Body of pancreas (tissue), 4 donors: ENCODE results near the gene LEFTY1. TPM values are rescaled to one million over a fixed set of nuclear protein-coding genes. Genes with fewer than 3 reads are reported as not detected.
A peak's percentile ranks its signal among the peaks of the same experiment; 100 is the strongest.
"Not testable (repeated sequence)": the region's sequence is repeated elsewhere in the genome, so short reads cannot be mapped to it uniquely, and the experiment has no call there.

ENCODE experiments used
- ATAC-seq: fragments of 150-250 bp; one replicate; pipeline ENCODE4 v1.9.1; 2016
- DNase-seq, 4 donors: peaks; one replicate each; pipeline ENCODE4 v3.0.0-alpha.2; 2019
- H3K27ac ChIP-seq, 4 donors: fragments of 200-600 bp; sonication (generic); 1 replicate in 3 of 4; 2 replicates in 1 of 4; pipeline versions ENCODE4 v1.5.1 to v1.6.1; 2016 to 2019; ENCODE audit warnings: mild to moderate bottlenecking in 1 of 4, mixed read lengths in 1 of 4, moderate library complexity in 1 of 4
- H3K27me3 ChIP-seq, 2 donors: fragments of 200-600 bp; sonication (generic); one replicate each; pipeline ENCODE4 v1.6.0; 2016; ENCODE audit warnings: mild to moderate bottlenecking in 1 of 2
- H3K36me3 ChIP-seq, 2 donors: fragments of 200-600 bp; sonication (generic); replicated peaks in 1 of 2; 2 replicates each; pipeline ENCODE4 v1.5.1; 2016; ENCODE audit warnings: low read depth in 2 of 2; ENCODE audit not compliant: insufficient read depth in 1 of 2
- H3K4me1 ChIP-seq: fragments of 200-600 bp; sonication (generic); one replicate; pipeline ENCODE4 v1.6.0; 2016
- H3K4me3 ChIP-seq, 2 donors: fragments of 200-600 bp; sonication (generic); 1 replicate in 1 of 2; 2 replicates in 1 of 2; pipeline ENCODE4 v1.5.1; 2016 to 2019
- H3K9me3 ChIP-seq, 3 donors: fragments of 200-600 bp; sonication (generic); 1 replicate in 2 of 3; 2 replicates in 1 of 3; pipeline ENCODE4 v1.5.1; 2016
- POLR2A ChIP-seq, 3 donors: fragments of 450-650 bp; IDR thresholded peaks; one replicate each; pipeline ENCODE4 v1.6.1; 2016; ENCODE audit warnings: antibody characterized with exemption in 3 of 3, mild to moderate bottlenecking in 2 of 3
- WGBS, 2 donors: methylation state at CpG; one replicate each; pipeline ENCODE4 v1.1.5; 2017; 5-methylcytosine and 5-hydroxymethylcytosine counted together
- intact Hi-C: fragments of 100-400 bp; cut with DNase I; formaldehyde crosslinking; loops from one replicate; pipeline ENCODE4 v1.15.1; 2023
- total RNA-seq, 2 donors: library from RNA; depleted of rRNA; stranded (reverse); fragments of >200 nt; gene quantifications; one replicate each; pipeline ENCODE4 v1.1.0, GENCODE V29; 2016
- TF ChIP-seq, protein P1 (sequence below), 7 experiments: fragments of 450-650 bp in 4 of 7; fragments of 200-600 bp in 3 of 7; sonication (generic) in 3 of 7; IDR thresholded peaks; one replicate each; pipeline ENCODE4 v1.5.1; 2016 to 2019; ENCODE audit warnings: antibody characterized with exemption in 7 of 7

Gene LEFTY1, protein sequence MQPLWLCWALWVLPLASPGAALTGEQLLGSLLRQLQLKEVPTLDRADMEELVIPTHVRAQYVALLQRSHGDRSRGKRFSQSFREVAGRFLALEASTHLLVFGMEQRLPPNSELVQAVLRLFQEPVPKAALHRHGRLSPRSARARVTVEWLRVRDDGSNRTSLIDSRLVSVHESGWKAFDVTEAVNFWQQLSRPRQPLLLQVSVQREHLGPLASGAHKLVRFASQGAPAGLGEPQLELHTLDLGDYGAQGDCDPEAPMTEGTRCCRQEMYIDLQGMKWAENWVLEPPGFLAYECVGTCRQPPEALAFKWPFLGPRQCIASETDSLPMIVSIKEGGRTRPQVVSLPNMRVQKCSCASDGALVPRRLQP
- 100 to 1,000 TPM; 138 to 153 TPM for total RNA-seq

DNA sequence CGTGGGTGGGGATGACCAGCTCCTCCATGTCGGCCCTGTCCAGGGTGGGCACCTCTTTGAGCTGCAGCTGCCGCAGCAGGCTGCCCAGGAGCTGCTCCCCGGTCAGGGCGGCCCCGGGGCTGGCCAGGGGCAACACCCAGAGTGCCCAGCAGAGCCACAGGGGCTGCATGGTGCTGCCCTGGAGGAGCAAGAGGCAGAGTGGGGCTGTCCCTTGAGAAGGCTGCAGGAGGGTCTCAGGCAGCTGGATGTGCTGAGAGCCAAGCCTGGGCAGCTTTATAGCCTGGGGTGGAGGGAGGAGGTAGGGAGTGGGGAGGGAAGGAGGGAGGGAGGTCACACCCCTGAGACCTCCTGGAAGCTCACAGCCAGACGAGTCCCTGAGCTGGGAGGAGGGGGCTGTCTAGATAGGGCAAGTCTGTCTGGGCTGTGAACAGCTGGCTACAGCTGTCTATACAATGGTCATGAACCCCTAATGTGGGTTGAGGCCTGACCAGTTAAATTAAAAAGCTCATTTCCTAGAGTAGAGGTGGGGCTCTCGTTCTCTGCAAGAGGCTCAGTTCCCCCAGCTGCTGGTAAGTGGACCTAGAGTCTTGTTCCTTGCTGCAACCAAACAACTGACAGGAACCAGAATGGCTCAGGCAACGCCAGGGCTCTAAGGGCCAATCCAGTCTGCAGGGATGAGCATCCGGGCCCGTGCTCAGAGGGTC, at the start of gene LEFTY1:
LEFTY1 (minus strand) TSS at position 249 of the 704 bp plus-strand sequence; CDS start at position 169, 80 bp downstream.
- Histone ChIP-seq H3K4me1 (peaks cover 63% of the 10 kb centered on the region), H3K36me3 (no peaks in the 10 kb centered on the region), H3K27me3 (no peaks in the 10 kb centered on the region), H3K9me3 (no peaks in the 10 kb centered on the region), H3K4me3 (no peak within 1 kb of the TSS), H3K27ac (peak within 1 kb of the TSS; percentile 93 to 96 (median 96))
- intact Hi-C loops, result no loop called here
- 65% methylated on average over 9 of the region's 11 CpGs; no CpG with 5 or more reads in 1 of the 2 donors for WGBS, 2 donors
- TF ChIP-seq POLR2A (IDR thresholded peaks at IDR 0.05), result peak; percentile 61 to 85 (median 84)
- TF ChIP-seq, protein P1, sequence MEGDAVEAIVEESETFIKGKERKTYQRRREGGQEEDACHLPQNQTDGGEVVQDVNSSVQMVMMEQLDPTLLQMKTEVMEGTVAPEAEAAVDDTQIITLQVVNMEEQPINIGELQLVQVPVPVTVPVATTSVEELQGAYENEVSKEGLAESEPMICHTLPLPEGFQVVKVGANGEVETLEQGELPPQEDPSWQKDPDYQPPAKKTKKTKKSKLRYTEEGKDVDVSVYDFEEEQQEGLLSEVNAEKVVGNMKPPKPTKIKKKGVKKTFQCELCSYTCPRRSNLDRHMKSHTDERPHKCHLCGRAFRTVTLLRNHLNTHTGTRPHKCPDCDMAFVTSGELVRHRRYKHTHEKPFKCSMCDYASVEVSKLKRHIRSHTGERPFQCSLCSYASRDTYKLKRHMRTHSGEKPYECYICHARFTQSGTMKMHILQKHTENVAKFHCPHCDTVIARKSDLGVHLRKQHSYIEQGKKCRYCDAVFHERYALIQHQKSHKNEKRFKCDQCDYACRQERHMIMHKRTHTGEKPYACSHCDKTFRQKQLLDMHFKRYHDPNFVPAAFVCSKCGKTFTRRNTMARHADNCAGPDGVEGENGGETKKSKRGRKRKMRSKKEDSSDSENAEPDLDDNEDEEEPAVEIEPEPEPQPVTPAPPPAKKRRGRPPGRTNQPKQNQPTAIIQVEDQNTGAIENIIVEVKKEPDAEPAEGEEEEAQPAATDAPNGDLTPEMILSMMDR (IDR thresholded peaks at IDR 0.05), result no peak
- DNase-seq (peak; percentile 45 to 62 (median 52)), ATAC-seq (peak; percentile 7)

DNA sequence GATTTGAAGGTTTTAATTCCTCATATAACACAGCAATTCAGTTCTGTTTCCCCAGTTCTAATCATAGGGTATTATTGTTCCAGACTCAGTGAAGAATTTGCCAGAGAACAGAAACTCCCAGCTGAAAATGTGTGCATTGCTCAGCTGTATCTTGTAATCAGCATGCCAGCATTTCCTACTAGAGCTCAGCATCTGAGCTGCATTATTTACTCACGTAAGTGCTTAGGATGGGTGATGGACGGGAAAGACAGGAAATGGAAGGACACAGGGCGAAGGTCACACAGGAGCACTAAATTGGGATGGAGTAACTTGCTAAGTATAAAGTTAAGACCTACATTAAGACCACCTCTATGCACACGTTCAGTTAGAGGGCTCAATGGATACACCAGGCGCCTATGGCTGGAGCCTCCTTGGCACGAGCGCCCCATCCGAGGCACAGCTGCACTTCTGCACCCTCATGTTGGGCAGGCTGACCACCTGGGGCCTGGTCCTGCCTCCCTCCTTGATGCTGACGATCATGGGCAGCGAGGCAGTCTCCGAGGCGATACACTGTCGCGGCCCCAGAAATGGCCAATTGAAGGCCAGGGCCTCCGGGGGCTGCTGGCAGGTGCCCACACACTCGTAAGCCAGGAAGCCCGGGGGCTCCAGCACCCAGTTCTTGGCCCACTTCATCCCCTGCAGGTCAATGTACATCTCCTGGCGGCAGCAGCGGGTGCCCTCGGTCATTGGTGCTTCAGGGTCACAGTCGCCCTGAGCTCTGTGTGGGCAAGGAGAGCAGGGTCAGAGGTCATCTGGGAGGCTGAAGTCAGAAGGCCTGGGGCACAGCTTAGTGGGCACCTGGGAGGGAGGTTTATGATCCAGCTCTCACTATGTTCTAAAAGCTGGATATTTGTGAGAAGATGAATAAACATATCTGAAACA, 48.4 kb upstream of the LEFTY1 start:
- intact Hi-C loops, result no loop called here
- no peak overlapping the region for H3K4me3 ChIP-seq
- no peaks in the 10 kb centered on the region for H3K9me3 ChIP-seq
- ATAC-seq, result no peak
- no peak for TF ChIP-seq POLR2A (IDR thresholded peaks at IDR 0.05)
- TF ChIP-seq, protein P1 (IDR thresholded peaks at IDR 0.05), result no peak
- no peak overlapping the region for H3K27ac ChIP-seq
- 88 to 91% methylated on average over 14 to 20 of the region's 21 CpGs for WGBS, 2 donors
- H3K36me3 ChIP-seq, result no peaks in the 10 kb centered on the region
- DNase-seq, result no peak
- H3K4me1 ChIP-seq, result peaks cover 7% of the 10 kb centered on the region
- H3K27me3 ChIP-seq, result no peaks in the 10 kb centered on the region

DNA sequence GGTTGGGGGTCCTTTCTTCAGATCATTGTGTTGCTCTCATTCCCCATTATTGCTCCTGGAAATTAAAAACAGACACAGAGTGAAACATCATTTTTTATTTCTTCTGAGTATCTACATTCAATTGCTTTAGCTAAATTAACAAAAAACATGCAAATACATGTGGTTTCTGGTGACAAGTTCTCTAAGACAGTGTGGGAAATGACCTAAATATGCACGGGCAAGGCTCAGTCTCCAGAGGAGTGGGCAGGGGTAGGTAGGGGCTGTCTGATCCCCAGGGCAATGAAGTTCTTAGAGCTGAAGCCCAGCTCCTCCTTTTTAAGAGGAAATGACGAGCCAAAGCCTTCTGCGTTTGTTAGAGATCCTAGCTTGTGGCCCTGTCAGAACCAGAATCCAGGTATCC, 47.6 kb upstream of the LEFTY1 start:
- no peaks in the 10 kb centered on the region for H3K36me3 ChIP-seq
- intact Hi-C loops, result no loop called here
- no peaks in the 10 kb centered on the region for H3K27me3 ChIP-seq
- H3K4me1 ChIP-seq, result peaks cover 7% of the 10 kb centered on the region
- no peaks in the 10 kb centered on the region for H3K9me3 ChIP-seq
- TF ChIP-seq, protein P1 (IDR thresholded peaks at IDR 0.05), result no peak
- TF ChIP-seq POLR2A (IDR thresholded peaks at IDR 0.05), result no peak
- no peak overlapping the region for H3K4me3 ChIP-seq
- H3K27ac ChIP-seq, result no peak overlapping the region
- ATAC-seq, result no peak
- no peak for DNase-seq
- WGBS, 2 donors, result 64 to 67% methylated on average over 3 of the region's 3 CpGs

DNA sequence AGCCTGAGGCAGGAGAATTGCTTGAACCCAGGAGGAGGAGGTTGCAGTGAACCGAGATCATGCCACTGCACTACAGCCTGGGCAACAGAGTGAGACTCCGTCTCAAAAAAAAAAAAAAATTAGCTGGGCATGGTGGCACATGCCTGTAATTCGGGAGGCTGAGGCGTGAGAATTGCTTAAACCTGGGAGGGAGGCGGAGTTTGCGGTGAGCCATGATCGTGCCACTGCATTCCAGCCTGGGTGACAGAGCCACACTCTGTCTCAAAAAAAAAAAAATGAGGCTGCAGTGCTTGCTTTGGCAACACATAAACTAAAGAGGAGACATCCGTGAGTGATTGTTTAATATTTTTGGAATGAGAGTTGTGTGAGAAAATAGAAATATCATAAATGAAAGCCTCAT, 47.1 kb upstream of the LEFTY1 start:
- H3K36me3 ChIP-seq, ATAC-seq, H3K27ac ChIP-seq, intact Hi-C loops, H3K4me3 ChIP-seq, H3K27me3 ChIP-seq, H3K4me1 ChIP-seq, H3K9me3 ChIP-seq: not testable (repeated sequence)
- peak in 3 of 4 donors; percentile 40 to 51 (median 45) for DNase-seq
- 58 to 60% methylated on average over 8 of the region's 8 CpGs for WGBS, 2 donors

DNA sequence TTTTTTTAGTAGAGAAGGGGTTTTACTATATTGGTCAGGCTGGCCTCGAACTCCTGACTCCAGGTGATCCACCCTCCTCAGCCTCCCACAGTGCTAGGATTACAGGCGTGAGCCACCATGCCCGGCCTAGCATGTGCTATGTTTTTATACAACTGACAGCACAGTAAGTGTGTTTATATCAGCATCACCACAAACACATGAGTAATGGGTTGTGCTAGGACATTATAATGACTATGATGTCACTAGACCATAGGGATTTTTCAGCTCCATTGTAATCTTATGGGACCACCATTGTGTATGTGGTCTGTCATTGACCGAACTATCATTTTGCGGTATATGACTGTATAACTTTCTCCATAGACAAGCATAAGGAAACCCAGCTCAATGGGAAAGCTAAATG, 45.8 kb upstream of the LEFTY1 start:
- no peaks in the 10 kb centered on the region for H3K27me3 ChIP-seq
- H3K4me3 ChIP-seq, result no peak overlapping the region
- no peak for TF ChIP-seq POLR2A (IDR thresholded peaks at IDR 0.05)
- TF ChIP-seq, protein P1 (IDR thresholded peaks at IDR 0.05), result no peak
- no peak for DNase-seq
- peaks cover 3% of the 10 kb centered on the region for H3K4me1 ChIP-seq
- ATAC-seq, result no peak
- H3K27ac ChIP-seq, result no peak overlapping the region
- WGBS, 2 donors, result 89 to 92% methylated on average over 5 of the region's 5 CpGs
- no peaks in the 10 kb centered on the region for H3K9me3 ChIP-seq
- intact Hi-C loops, result no loop called here
- no peaks in the 10 kb centered on the region for H3K36me3 ChIP-seq
